Astrocyte of the hippocampus (primary cell): ENCODE results near the gene RALGAPB.
A peak's percentile ranks its signal among the peaks of the same experiment; 100 is the strongest.
"Not testable (repeated sequence)": the region's sequence is repeated elsewhere in the genome, so short reads cannot be mapped to it uniquely, and the experiment has no call there.

Experiments
- DNase-seq: peaks from one replicate; pipeline ENCODE4 v3.0.0; 2011; ENCODE audit warnings: low read depth, low spot score

Gene RALGAPB

GRCh38 chr20:38584099-38584763 is 111.6 kb downstream of the RALGAPB start:
- DNase-seq: no peak

GRCh38 chr20:38585404-38586180 is 112.9 kb downstream of the RALGAPB start:
- no peak for DNase-seq

GRCh38 chr20:38586181-38586525 is 113.5 kb downstream of the RALGAPB start:
- DNase-seq: no peak

- DNase-seq: no peak
These were observed 115.7 kb downstream of the RALGAPB start for GRCh38 chr20:38588303-38588702.

GRCh38 chr20:38589351-38589750 is 116.7 kb downstream of the RALGAPB start:
- DNase-seq: no peak

- no peak for DNase-seq
These were observed 117.5 kb downstream of the RALGAPB start for GRCh38 chr20:38589967-38590675.

GRCh38 chr20:38590676-38591473 is 118.2 kb downstream of the RALGAPB start:
- DNase-seq: peak; percentile 30

- no peak for DNase-seq
These were observed 119.1 kb downstream of the RALGAPB start for GRCh38 chr20:38591474-38592410.

- not testable (repeated sequence) for DNase-seq
These were observed 119.8 kb downstream of the RALGAPB start for GRCh38 chr20:38592411-38592790.

GRCh38 chr20:38594281-38594680 is 121.6 kb downstream of the RALGAPB start:
- not testable (repeated sequence) for DNase-seq

GRCh38 chr20:38595886-38596285 is 123.2 kb downstream of the RALGAPB start:
- not testable (repeated sequence) for DNase-seq

GRCh38 chr20:38599410-38599882 is 126.8 kb downstream of the RALGAPB start:
- DNase-seq: peak; percentile 69

- DNase-seq: no peak
These were observed 127.4 kb downstream of the RALGAPB start for GRCh38 chr20:38600057-38600456.

- DNase-seq: peak; percentile 49
These were observed 128.9 kb downstream of the RALGAPB start, which contains the start of gene ARHGAP40 for GRCh38 chr20:38601216-38602184. ARHGAP40 (plus strand) TSS chr20:38601809.

GRCh38 chr20:38602185-38602581 is 129.5 kb downstream of the RALGAPB start:
- no peak for DNase-seq

- DNase-seq: no peak
These were observed 130.6 kb downstream of the RALGAPB start for GRCh38 chr20:38603286-38603685.

- peak; percentile 57 for DNase-seq
These were observed 132.2 kb downstream of the RALGAPB start for GRCh38 chr20:38604873-38605303.

GRCh38 chr20:38607351-38607750 is 134.7 kb downstream of the RALGAPB start:
- no peak for DNase-seq

GRCh38 chr20:38608188-38608587 is 135.5 kb downstream of the RALGAPB start:
- no peak for DNase-seq
